LNCaP clone FGC (cell line): ENCODE data around the gene INPP4B.

Source experiments
- DNase-seq: peaks from one replicate; pipeline ENCODE4 v3.0.0-alpha.2; 2011; ENCODE audit warnings: low read depth
- H3K4me3 ChIP-seq: 2 replicates; pipeline ENCODE4 v1.5.1; 2011; ENCODE audit warnings: mild to moderate bottlenecking, low read depth, low read length, control low read depth
- TF ChIP-seq, protein P1 (sequence below): IDR thresholded peaks from 2 replicates; pipeline ENCODE4 v1.5.1; 2012; ENCODE audit warnings: mild to moderate bottlenecking; ENCODE audit not compliant: control insufficient read depth, insufficient read depth; ENCODE audit errors: extremely low read depth

Gene INPP4B

DNA sequence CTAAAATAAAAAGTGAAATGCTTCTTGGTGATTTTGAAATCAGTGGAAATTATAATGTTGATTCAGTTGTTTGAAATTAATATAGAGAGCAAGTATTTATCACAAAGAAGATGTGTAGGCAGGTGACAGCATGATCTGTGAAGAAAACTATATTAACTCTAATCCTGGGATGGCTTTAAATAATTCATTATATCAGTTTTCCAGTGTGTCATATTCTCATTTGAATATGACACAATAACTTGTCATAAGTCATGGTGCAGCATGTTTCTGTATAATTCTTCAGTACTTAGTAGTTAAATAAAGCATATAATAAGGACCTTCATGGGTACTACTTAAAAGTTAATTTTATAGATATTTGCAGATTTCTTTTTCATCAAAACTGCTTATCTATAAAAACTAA is 573.6 kb downstream of the INPP4B start:
- DNase-seq: no peak
- no peak overlapping the region for H3K4me3 ChIP-seq
- TF ChIP-seq, protein P1, sequence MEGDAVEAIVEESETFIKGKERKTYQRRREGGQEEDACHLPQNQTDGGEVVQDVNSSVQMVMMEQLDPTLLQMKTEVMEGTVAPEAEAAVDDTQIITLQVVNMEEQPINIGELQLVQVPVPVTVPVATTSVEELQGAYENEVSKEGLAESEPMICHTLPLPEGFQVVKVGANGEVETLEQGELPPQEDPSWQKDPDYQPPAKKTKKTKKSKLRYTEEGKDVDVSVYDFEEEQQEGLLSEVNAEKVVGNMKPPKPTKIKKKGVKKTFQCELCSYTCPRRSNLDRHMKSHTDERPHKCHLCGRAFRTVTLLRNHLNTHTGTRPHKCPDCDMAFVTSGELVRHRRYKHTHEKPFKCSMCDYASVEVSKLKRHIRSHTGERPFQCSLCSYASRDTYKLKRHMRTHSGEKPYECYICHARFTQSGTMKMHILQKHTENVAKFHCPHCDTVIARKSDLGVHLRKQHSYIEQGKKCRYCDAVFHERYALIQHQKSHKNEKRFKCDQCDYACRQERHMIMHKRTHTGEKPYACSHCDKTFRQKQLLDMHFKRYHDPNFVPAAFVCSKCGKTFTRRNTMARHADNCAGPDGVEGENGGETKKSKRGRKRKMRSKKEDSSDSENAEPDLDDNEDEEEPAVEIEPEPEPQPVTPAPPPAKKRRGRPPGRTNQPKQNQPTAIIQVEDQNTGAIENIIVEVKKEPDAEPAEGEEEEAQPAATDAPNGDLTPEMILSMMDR: no peak

DNA sequence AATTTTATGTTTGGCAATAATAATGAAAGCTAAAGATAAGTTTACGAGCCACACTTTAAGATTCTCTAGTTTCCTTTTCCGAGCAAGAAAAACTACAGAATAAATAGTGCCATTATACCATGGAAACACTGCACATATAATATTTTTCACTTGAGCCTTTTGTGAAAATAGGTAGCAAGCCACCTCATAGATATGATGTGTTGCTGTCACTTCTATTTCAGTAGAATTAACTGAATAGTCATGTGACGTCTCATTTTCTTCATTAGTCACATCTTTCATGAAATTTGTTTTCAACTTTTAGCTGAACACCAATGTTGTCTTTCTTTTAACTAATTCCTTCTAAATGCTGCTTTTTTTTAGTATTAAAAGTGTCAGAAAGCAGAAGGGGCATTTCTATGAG is 574.3 kb downstream of the INPP4B start:
- DNase-seq: no peak

DNA sequence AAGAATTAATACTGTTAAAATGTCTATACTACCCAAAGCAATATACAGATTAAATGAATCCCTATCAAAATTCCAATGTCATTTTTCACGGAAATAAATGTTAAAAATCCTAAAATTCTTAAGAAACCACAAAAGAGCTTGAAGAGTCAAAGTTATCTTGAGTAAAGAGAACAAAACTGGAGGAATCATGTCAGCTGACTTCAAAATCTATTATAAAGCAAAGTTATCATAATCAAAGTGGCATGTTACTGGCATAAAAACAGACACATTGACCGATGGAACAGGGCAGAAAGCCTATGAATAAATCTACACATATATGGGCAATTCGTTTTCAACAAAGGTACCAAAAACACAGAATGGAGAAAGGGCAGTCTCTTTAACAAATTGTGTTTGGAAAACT is 579.0 kb downstream of the INPP4B start:
- DNase-seq: no peak
- no peak overlapping the region for H3K4me3 ChIP-seq
- TF ChIP-seq, protein P1: no peak

More for the DNA sequence above, 574.3 kb downstream of the INPP4B start:
- TF ChIP-seq, protein P1: no peak
- no peak overlapping the region for H3K4me3 ChIP-seq

DNA sequence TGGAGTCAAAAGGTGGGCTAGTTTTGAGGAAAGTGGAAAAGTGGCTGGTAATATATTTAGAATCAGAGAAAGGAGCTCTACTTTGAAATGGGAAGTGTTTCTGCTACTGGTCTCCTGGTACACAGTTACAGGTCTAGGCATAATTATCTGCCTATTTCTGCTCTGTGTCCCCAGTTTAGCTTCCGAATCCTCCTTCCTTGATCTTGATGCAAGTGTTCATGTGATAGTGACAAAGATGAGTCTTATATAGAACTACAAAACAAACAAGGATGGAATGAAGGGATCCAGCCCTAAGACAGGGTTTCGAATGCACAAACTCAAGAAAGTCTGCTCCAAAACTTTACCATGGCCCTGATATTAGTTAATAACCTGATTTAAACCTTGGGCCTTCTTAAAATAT is 580.2 kb downstream of the INPP4B start:
- TF ChIP-seq, protein P1: no peak
- DNase-seq: no peak
- no peak overlapping the region for H3K4me3 ChIP-seq

DNA sequence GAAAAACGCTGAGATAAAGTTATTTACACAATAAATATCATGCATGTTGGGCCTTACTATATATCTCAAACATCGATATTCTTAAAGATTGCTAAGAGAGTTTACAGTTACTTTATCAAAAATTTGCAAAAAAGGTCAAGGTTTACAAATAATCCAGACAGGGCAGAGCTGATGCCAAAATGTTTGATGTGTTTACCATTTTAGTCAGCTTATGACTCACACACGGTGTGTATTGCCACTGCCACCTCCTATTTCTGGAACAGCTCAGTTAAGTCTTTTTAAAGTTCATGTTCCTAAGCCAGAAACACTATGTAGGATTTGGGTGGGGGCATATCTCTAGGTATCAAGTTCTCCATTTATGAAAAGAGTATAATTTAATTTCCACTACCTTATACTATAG is 580.6 kb downstream of the INPP4B start:
- TF ChIP-seq, protein P1: no peak
- no peak overlapping the region for H3K4me3 ChIP-seq
- DNase-seq: no peak

DNA sequence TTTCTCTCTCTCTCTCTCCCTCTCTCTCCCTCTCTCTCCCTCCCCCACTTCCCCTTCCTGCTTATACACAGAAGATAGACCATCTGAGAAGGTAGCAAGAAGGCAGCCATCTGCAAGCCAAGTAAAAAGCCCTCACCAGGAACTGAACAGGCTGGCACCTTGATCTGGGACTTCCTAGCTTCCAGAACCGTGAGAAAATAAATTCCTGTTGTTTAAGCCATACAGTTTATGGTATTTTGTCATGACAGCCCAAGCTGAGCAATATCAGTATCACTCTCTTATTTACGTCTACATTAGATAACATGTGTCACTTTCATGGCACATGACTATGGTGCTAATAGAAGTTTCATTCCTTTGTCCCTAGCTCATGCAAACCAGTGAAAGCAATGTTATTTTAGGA is 581.1 kb downstream of the INPP4B start:
- no peak overlapping the region for H3K4me3 ChIP-seq
- no peak for DNase-seq
- TF ChIP-seq, protein P1: no peak

DNA sequence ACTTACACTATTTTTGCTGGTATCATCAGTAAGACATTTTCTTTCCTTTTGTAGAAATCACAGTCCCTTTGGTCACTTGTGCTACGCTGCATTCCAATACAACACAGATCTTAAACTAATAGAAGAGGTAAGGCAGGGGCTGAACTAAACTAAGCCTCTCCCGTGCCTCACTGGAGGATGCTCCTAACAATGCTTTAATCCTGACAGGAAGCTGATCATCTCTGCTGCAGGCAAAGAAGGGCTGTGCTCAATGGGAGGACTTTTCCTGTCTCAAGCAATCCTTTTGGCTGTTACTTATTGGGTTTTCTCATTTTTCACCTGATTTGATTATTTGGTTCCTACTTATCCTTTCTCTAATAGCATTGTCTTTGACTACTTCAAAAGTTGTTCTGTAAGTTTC is 583.1 kb downstream of the INPP4B start:
- TF ChIP-seq, protein P1: no peak
- no peak overlapping the region for H3K4me3 ChIP-seq
- no peak for DNase-seq
